Measurements from ENCODE around the gene CARMIL1. TPM values are rescaled to one million over a fixed set of nuclear protein-coding genes. Genes with fewer than 3 reads are reported as not detected.

CARMIL1 gene
- total RNA-seq, 1 experiment from 2014 or later, result 5.6 TPM

DNA sequence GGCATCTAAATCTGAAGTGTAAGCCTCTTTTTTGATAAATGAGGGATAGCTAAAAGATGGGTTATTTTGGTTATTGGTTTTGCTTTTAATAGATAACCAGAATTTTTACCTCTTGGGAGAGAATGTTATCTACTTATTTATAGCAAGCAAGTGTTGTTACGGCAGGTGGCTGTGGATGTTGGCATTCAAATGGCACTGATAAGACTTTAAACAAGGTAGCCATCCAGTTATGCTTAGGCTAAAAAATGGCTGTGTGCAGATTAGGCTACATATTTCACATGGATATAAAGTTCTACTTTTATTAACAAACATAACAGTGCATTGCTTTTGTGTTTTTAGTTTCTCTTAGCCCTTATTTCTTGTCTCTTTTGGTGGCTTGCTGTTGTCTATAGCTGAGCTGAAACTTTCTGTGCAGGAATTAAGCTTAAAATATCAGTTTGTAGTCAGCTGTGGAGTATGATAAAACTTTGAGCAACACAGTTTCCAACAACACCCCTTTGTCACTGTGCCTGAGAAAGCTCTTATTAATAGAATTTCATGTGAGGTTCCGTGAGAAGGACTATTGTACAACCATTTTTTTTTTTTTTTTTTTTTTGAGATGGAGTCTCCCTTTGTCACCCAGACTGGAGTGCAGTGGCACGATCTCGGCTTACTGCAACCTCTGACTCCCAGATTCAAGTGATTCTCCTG is 28.8 kb downstream of the CARMIL1 start:
- DNase-seq (ENCODE audit: low read depth), result no peak

DNA sequence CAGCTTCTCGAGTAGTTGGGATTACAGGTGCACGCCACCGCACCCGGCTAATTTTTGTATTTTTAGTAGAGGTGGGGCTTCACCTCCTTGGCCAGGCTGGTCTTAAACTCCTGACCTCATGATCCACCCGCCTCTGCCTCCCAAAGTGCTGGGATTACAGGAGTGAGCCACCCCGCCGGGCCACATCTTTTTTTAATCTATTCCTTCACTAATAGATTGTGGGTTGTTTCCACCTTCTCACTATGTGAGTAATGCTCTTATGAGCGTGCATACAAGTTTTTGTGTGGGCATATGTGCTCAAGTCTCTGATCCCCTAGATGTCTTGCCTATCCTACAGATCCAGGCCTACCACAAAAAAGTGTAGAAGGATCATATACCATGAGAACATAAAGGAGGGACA is 30.7 kb downstream of the CARMIL1 start:
- no peak for DNase-seq (ENCODE audit: low read depth)

DNA sequence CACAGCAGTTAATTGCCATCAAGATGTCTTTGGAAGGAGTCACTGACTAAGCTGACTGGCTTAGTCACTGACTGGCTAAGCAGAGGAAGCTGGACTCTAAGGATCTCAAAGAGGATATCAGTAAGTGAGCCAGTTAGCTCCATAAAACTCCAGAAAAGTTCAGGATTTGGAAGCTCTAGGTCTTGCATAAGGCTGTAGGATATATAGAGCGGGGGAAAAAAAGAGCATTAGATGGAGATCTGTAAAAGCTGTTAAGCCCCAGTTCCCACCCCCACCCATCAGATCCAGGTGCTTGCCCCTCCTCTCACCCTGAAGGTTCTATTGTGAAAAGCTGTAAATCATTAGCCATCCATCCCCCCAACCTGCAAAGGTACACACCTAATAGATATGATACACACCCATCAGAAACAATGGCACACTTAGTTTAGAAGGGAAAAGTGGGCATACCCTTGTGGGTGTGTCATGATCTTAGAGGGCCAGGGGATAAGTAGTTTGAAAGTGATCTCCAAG is 32.2 kb downstream of the CARMIL1 start:
- peak; percentile 69 for DNase-seq (ENCODE audit: low read depth)

DNA sequence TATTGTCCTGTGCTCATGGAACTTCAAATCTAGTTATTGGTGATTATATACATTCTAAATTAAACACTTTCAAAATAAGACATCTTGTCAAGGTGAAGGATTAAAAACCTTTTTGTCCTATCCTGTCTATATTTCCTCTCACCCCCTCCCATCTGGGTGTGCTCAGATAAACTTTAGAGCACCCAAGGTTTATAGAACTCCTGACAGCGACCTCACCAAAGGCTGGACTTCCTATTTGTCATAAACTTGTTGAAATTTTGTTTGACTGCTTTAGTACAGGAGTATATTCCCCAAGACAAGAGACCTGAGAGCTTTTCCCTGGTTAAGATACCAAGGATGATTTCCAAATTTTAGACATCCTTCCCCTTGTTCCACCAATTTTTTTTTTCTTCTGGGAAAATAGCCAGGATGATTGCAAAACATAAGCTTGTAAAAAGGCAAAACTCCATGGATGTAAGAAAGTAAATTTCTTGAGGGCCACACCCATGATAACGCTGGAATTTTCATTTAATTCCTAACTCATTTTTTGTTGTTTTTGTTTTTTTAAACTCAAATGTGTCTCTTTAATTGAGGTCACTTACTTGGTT is 33.0 kb downstream of the CARMIL1 start:
- DNase-seq (ENCODE audit: low read depth), result peak; percentile 72

DNA sequence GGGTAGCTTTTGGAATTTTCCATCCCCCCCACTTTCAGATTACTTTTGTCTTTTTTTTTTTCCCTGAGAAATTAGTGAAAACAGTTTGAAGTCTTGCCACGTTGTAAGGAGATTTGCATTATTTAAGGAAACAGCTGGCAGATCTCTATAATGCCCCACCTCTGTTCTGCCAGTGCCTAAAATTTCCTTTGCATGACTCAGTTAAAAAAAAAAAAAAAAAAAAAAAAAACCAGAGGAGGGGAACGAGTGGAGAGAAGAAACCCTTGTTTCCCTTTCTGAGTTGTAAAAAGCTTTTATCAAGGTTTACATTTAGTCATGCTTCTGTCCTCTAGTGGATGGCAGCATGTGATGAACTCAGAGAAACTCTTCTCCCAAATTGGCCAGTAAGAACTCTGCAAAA is 33.5 kb downstream of the CARMIL1 start:
- DNase-seq (ENCODE audit: low read depth), result peak; percentile 87

DNA sequence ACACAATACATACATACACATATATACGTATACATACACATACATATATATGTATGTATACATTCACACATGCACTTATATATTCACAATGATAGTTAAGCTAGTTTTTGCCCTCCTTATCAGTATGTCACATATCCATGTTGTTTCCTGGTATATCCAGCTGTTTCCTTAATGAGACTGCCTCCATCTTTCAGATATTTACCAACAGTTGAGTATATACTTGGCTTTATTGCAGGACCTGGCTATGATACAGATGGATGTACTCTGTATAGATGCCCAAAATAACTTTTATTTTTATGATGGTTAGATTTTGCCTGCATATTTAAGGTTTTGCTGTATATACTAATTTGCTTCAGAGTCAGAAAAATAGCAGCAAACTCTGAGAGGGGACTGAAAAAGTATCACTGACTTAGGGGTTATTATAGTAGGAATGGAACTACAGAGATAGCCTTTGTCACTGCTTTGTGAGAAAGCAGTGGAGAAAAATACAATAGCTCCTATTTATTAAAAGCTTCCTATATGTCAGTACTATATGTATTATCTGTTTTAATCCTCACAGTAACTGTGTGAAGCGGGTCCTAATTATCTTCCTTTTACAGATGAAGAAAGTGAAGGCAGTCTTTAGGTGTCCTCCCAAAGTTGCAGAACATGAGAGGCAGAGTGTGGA is 35.5 kb downstream of the CARMIL1 start:
- DNase-seq (ENCODE audit: low read depth), result no peak

DNA sequence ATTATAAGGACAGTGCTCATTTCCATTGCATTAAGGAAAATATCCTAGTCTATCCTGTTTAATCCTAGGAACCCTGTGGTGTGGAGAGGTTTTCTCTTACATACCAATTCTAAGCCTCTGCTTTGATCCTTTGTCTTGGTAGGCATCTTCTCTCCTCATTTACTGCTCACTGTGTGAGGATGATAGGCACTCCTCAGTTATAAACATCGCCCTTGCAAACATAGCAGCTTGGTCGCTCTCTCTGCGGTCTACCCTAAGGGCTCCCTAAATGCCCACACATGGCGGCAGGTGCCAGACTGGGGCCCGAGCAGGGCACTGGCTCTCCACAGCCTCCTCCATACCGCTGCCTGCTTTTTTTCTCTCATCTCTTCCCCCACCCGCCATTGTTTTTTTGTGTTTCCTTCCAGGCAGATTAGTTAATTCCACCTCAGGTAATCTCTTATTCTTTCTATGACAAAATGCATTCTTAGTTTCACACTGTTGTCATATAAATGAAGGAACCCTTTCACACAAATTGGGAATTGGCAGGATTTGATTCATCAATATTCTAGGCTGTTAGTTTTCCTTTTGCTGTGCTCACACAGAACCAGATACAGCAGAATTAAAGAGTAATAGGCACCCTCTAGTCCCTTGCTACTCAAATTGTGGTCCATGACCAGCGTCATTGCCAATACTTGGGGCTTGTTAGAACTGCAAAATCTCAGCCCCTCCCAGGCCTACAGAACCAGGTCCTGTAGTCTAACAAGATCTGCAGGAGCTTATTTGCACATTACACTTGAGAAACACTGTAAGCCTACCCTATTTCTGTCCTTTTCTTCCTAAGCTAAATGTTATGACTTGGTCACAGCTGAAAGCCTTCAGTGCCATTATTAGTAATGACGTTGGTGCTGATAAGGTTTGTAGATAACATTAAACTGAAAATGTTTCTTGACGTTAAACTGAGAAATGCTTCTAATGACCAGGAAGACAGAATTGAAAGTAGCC is 36.3 kb downstream of the CARMIL1 start:
- no peak for DNase-seq (ENCODE audit: low read depth)

DNA sequence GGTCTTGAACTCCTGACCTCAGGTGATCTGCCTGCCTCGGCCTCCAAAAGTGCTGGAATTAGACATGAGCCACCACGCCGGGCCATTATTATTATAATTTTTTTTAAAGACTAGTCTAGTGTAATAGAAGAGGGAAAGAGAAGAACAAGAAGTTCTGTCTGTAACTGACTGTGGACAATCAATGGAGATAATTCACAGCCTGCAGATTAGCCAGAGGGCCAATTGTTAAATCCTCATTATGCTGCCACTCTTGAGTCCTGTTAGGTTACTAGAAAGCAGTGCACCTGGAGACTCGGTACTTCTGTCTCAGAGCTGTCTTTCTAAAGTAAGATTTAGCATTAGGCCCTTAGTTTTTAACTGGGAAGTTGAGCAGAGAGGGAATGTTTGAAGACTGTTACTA is 37.5 kb downstream of the CARMIL1 start:
- no peak for DNase-seq (ENCODE audit: low read depth)

DNA sequence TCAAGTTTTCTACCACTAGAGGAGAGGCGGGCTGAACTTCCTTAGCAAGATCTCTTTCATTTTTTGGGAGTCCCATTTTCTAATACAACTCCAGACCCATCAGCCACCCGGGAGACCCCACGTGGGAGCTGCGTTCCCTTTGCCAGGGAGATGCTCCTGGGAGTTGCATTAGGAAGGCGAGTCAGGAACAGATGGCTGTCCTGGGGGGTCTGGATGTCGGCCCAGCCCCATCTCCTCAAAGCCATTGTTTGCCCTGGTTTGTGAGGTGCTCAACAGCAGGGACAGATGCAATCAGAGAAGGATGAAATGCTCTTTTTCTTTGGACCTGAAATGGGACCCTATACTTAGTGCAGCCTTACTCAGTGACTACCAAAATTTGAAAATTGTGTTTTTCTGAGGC is 39.4 kb downstream of the CARMIL1 start:
- DNase-seq (ENCODE audit: low read depth), result no peak

DNA sequence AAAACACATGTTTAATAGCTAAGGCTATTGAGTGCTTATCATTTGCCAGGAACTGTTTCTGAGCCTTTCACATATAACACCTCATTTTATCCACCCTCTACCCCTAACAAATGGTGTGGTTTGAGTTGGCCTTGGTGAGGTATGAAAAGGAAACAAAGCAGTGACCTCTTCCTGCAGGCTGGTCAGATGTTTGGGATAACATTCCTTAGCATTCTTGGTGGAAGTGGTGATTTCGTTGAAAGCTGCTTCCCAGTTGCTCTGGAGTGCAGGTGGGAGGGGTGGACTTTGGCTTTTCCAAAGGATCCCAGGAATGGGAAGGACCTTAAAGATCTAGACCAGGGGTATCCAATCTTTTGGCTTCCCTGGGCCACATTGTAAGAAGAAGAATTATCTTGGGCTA is 41.3 kb downstream of the CARMIL1 start:
- DNase-seq (ENCODE audit: low read depth), result no peak

DNA sequence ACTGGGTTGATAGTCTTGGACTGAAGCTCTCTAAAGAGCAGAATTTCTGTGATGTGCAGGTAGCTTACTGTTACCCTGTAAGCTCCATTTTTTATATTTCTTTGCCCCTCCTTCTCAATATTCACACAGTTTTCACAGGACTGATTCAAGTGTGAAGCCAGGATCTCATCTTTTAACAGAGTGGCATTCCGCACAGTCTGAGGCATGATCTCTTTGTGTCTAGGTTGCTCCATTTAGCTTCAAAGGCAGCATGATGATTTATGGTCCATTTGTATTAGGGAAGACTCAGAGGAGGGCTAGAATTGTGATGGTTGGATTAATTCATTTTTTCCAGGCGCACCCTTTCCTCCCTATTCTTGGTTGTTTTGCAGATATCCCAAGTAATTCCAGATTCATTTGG is 43.5 kb downstream of the CARMIL1 start:
- no peak for DNase-seq (ENCODE audit: low read depth)

DNA sequence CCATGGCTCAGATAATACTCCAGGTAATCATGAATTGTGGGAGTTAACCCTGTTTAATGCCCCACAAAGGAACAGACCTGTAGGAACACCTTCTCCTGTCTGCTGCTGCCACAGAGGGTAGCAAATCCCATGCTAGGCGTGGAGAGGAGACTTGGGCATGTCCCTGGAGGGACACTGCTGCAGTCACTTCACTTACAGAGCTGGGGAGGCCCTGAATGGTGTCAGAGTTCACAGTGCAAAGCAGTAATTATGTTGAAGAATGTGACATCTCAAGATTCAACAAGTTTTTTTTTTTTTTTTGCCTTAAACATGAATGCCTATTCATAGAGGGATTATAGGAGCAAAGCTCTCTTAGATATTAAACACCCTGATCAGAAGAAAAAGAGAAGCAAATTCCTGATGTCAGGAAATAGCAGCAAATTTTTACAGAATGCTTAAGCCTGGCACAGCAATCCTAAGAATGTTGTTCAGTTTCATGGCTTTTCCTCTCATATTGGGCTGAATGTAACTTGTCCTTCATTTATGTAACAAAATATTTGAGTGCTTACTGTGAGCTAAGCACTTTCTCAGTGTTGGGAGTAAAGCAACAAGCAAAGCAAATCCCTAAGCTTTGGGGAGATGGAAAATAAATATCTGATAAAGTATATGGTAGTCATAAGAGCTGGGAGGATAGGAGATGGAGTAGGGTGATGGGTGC is 45.0 kb downstream of the CARMIL1 start:
- DNase-seq (ENCODE audit: low read depth), result no peak

DNA sequence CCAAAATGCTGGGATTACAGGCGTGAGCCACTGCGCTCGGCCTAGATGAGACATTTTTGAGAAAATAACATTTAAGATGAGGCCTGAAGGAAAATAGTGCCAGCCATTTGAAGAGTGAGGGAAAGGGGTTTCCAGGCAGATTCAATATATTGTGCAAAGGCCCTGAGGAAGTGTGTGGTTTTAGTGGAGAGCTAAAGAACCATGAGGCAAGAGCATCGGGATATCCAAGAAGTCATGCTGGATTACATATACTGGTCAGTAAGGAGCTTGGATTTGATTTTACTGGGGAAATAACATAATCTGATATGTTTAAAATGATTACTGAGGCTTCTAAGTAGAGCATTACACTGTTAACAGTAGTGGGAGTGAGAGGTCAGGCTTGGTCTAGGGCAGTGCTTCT is 47.0 kb downstream of the CARMIL1 start:
- DNase-seq (ENCODE audit: low read depth), result no peak

DNA sequence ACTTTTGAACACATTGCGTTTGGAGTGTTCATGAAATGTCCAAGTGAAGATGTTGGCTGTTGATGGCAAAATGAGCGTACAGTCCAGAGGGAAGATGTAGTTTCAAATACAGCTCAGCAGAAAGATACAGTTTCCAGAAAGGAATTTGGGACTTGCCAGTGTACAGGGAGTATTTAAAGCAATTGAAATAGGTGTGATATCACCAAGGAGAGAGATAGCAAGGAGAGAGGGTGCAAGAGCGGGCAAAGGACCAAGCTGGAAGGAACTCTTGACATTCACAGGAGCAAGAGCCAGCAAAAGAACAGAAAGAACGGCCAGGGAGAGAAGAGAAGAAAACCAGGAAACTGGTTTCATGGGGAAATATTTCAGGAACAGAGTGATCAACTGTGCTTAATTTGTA is 47.8 kb downstream of the CARMIL1 start:
- no peak for DNase-seq (ENCODE audit: low read depth)

DNA sequence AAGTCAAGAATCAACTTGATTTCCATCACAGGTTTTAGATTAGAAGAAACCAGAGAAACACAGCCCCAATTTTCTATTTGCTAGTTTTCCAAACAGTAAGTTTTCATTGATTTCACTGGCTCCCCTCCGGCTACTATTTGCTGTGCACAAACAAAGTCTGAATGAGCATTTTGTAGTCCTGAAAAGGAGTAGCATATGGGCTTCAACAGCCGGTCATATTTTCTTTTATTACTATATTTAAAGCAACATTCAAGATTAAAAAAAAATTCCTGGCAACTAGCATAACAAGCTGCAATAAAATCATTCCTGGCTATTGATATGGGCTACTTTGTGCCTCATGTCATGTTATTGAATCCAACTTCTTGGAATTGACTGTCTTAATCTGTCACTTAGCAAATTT is 48.3 kb downstream of the CARMIL1 start:
- no peak for DNase-seq (ENCODE audit: low read depth)

DNA sequence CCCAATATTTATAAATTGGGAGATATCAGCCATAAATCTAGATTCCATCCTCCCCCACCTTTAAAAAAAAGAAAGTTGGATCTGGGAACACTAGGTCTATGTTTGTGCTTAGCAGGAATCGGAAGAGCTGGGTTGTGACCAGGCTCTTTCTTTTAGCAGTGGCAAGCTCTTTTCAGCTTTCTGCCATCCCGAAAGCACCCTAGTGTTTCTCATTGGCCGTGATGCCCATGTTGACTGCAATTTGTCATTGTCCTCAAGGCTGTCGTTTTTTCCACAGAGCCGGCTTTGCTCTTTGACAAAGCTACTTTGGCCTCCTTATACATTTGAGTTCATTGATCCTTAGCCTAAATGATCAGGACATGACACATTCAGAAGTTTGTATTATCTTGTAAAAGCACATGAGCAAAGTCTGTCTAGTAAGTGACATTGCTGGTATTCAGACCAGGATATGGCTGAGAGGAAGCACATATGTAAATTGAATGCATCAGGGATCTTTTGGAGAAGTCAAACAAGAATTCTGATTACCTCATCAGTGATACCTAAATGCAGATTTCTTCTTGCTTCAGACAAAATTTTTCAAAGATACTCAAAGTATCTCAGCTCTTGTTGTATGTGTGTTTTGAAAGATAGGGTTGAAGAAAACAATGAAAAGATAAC is 50.1 kb downstream of the CARMIL1 start:
- no peak for DNase-seq (ENCODE audit: low read depth)

DNA sequence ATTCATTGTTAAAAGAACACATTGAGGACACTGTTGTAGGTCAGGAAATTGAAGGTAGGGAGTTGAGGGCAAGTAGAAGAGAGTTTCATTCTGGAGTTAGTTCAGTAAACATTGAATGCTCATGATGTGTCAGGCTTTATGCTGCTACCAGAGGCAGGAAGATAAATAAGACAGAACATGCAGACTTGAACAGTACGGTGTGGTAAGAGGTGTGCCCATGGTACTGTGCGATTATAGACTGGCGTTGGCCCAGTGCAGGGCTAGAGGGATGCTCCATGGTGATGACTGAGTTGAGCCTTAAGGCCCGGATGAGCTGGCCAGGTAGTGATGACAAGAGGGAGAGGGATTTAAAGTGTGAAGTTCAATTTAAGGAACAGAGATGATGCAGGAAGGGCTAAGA is 50.8 kb downstream of the CARMIL1 start:
- DNase-seq (ENCODE audit: low read depth), result no peak

DNA sequence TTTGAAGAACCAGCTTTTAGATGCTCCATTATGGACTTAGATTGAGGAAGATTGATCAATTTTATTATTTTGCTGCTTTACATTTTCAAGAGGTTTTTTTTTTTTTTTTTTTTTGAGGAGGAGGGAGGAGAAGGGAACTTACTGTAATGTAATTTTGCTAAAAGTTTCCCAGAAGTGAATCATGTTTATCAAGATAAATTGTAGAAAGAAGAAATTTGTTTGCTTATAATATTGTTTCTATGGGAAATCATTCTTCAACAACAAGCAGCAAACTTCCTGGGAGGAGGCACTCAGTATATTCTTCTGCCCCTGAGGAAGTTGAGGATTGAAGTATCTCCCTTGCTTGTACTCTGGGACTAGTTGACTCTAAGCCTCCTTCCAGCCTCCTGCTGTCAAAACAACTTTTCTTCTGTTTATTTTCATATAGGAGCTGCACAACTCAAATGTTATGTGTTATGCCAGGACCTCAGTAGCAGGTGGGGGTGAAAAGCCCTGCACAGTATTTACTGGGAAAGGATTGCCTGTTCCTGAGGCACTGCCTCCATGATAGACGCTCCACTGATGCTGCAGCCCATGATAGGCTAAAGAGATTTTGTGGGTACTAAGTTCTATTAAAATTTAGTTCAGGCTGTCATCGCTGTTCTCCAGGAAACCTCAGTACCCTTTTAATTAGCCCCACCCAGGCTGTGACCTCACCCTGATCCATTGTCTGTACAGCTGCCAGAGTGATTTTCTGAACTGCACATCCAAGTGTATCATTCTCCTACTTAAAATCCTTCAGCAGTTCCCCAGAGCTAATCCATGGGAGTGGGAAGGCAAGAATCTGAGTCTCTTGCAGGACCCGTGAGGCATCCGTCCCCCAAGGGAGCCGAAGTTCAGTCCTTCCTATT is 51.9 kb downstream of the CARMIL1 start:
- DNase-seq (ENCODE audit: low read depth), result peak; percentile 40

DNA sequence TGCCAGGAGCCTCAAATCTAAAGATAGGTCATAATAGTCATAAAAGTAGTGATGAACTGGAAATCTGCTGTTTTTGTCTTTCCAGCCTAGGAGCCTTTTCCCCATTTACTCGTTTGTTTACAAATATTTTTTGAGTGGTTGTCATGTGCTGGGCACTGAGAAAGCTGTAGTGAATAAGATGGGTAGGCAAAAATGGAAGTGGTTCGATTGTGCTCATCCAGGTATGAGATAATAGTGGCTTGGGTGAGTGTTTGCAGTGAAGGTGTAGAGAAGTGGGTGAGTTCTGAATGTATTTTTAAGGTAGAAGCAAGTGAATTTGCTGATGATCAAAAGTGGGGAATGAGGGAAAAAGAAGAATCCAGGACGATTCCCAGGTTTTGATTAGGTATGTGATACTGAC is 53.0 kb downstream of the CARMIL1 start:
- no peak for DNase-seq (ENCODE audit: low read depth)

DNA sequence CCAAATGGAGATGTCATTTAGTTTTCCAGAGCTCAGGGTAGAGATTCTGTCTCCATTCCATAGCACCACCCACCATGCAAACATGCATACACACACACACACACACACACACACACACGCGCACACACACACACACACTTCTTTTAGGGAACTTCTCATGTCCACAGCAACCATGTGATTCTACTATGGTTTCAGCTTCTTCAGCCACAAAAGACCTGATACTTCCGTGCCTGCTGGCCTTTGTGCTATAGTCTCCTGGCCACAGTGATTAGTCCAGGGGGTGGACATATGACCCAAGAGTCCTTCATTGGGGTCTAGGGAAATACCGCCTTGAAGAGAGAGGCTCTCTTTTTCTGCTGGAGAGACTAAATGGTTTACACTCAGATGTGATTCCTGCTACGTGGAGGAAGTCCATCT is 53.5 kb downstream of the CARMIL1 start:
- DNase-seq (ENCODE audit: low read depth), result no peak

Measured in LHCN-M2 (cell line).